Kidney glomerular epithelial cell (primary cell): Measurements from ENCODE around the gene PDE1C.
"Not testable (repeated sequence)": the region's sequence is repeated elsewhere in the genome, so short reads cannot be mapped to it uniquely, and the experiment has no call there.

Source experiments
- DNase-seq: peaks from one replicate; lab custom pipeline; 2025; lab: John Stamatoyannopoulos, UW

Gene PDE1C

DNA sequence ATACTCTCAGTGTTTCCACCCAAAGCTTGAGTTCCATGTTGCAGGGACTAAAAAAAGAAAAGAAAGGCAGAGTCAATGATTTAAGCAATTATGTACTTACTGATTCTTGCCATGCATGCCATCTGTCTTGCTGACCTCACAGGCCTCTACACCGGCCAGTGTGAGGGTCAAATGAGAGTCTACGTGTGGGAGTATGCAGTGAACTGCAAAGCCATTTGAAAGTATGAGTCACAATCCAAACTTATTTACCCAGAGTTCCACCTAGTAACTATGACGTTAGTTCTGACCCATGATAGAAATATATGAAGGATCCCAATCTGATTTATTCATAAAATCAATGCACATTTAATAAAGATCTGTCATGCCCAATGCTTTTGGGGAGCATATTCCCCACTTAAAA lies 26.5 kb downstream of the PDE1C start:
- peak; percentile 95 for DNase-seq

DNA sequence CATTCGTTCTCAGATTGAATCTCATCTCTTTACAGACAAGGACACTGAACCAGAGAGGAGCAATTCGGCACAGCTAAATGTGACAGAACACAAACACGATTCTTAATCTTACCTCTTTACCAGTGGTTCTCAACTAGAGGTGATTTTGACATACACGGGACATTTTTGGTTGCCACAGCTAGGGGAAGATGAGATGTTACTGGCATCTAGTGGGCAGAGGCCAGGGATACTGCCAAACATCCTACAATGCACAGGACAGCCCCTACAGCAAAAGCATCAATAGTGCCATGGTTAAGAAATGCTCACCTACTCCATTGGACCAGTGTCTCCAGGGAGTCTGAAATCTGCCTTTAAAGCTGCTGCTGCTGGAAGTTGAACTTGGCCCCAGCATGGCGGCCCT lies 27.3 kb downstream of the PDE1C start:
- no peak for DNase-seq

GRCh38 chr7:32039000-32039756 lies 31.0 kb downstream of the PDE1C start:
- no peak for DNase-seq

DNA sequence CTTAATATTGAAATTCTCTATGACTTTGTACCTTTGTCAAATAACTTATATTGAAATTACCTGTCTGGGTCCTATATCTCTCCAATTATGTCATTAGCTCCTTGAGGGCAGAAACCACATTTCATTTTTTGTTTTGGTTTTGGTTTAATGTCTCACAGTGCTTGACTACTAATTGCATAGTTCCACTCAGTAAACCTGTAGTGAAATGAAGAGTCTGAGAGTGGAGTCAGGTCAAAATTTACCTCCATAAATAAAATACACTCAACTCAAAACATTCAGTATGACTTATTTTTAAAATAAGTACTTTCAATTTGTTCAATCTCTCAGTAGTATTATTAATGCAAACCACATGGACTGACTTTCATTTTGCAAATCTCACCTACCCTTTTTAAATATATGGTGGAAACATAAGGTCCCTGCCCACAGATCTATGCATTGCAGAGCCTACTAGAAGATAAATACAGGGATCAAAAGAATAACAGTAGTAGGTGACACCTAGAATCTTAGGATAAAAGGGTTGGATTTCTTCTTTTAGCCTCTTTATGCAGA lies 32.5 kb downstream of the PDE1C start:
- DNase-seq: no peak

- peak; percentile 46 for DNase-seq
These were observed 33.6 kb downstream of the PDE1C start for GRCh38 chr7:32036557-32036956.

- DNase-seq: no peak
These were observed 36.2 kb downstream of the PDE1C start for GRCh38 chr7:32034052-32034451.

GRCh38 chr7:32033006-32033405 lies 37.2 kb downstream of the PDE1C start:
- no peak for DNase-seq

DNA sequence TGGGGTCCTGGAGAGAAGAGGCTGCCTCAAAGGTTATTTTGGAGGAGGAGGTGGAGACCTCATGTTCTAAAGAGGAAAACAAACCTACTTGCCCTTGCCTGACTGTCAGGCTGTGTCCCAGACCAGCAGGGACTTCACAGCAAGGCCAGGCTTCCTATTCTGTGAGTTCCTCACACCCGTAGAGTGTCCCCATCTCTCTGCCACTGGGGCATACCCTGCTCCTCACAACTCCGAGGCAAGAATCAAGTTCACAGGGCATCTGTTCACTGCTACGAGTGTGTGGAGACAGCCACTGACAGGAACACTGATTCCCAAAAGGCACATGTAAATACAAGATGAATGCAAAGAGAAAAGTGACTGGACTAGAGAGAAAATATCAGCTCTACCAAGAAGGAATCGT lies 38.0 kb downstream of the PDE1C start:
- no peak for DNase-seq

GRCh38 chr7:32030904-32031692 lies 39.1 kb downstream of the PDE1C start:
- peak; percentile 9 for DNase-seq

GRCh38 chr7:32026083-32026425 lies 44.2 kb downstream of the PDE1C start:
- DNase-seq: no peak

- no peak for DNase-seq
These were observed 44.7 kb downstream of the PDE1C start for GRCh38 chr7:32025381-32026082.

DNA sequence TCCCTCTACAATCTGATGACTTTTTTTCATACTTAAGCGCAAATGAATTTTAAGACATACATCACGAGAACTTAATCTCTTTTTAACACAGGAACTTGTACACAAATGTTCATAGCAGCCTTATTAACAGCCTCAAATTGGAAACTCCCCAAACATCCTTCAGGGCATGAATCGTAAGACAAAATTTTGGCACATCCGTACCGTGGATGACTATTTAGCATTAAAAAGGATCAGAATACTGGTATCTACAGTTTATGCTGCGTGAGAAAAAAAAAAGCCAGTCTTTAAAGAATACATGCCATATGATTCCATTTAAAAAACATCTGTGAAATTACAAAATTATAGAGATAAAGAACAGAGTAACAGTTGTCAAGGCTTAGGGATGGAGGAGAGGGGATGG lies 46.8 kb downstream of the PDE1C start:
- no peak for DNase-seq

DNA sequence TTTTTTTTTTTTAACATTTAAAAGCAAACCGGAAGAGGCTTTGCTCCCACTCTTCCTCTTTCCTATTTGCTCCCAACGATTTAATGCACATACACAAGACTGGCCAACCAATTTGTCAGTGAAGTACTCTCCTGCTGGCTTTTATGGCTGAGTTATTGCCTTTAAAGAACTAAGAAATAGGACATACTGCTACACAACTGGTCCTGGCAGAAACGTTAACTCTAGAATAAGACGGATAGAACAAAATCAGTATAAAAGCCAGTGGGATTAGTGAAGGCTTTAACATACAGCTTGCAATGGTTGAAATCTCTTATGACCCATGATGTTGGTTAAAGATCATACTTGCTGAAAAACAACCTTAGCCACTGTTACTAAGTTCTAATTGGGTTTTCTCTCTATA lies 47.2 kb downstream of the PDE1C start:
- DNase-seq: no peak

- no peak for DNase-seq
These were observed 49.6 kb downstream of the PDE1C start for GRCh38 chr7:32020551-32021159.

DNA sequence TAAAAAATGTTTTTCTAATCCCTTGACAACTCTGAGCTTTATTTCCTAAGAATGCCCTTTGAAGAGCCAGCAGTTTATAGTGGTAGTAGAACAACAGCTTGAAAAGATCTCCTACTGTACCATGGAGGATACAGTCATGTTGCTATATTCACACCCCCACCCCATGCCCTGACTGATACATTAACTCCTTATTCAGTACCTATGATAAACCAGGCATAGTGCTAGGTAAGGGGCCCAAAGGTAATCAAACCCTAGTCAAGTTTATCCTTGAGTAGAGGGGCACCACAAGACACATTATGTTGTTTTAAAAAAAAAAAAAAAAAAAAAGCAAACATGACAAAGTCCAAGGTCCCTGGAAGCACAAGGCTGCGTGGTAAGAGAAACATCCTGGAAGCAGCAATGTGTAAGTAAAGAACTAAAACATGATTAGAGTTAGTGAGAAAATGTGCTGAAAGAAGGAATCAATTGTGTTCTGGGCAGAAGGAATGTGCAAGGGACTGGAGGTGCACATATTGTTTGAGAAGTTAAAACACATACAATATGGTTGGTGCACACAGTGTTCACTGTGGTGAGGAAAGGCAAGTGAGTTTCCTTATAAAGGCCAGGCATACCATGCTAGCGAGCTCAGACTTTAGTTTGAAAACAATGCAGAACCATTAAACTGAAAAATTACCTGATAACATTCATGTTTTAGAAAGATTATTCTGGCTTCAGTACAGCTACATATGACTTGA lies 51.2 kb downstream of the PDE1C start:
- DNase-seq: peak; percentile 34

DNA sequence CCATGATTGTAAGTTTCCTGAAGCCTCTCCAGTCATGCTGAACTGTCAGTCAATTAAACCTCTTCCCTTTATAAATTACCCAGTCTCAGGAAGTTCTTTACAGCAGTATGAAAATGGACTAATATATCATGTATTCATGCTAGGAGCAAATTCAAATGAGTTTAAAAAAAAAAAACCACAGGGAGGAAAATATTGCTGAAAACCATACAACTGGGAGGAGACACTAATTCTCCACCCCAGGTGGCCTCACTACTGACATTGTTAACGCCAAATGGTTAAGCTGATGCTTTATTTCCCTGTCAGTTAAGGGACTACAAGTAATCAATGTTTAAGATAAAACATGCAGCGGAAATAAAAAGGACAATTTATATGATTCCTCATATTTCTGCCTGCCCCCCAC lies 55.1 kb downstream of the PDE1C start:
- DNase-seq: no peak

GRCh38 chr7:32013471-32013870 lies 56.7 kb downstream of the PDE1C start:
- DNase-seq: not testable (repeated sequence)

- DNase-seq: no peak
These were observed 64.6 kb downstream of the PDE1C start for GRCh38 chr7:32005577-32005976.

- no peak for DNase-seq
These were observed 68.3 kb downstream of the PDE1C start for GRCh38 chr7:32001948-32002347.

DNA sequence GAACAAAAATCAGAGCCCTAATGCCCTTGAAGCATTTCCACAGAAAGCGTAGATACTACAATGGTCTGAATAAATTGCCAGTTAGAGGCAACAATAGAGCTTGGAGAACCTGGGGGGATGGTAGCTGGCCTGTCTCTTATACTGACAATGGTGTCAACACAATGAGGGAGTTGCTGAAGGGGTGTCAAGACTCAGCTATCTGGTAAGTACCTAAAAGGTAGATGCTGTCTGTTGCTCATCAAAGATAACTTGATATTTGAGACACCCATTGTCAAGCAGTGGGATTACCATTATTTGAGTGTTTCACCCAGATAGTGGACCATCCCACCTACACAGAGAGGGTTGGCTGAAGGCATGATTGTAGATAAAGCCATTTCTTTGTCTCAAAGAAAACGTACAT lies 72.8 kb downstream of the PDE1C start:
- DNase-seq: no peak

GRCh38 chr7:31995134-31995533 lies 75.1 kb downstream of the PDE1C start:
- DNase-seq: no peak

DNA sequence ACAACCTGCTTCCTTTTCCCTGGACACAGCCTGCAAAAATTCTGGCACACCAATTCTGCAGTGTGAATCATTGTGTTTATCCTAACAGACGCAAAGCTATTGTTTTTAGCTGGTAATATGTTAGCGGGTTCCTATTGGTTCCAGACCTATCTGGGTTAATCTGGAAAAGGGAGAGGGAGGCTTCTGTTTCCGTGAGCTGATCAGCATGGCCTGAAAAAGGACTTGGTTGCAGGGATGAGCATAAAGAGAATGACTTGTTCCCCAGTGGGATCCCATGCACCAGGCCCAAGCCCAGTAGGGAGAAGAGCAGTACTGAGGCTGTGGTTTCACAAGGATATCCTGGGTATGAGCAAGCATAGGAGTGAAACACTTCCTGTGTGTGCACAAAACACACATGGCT lies 78.4 kb downstream of the PDE1C start:
- no peak for DNase-seq
